B cell (primary cell): ENCODE data around the gene SELENOI. TPM values are rescaled to one million over a fixed set of nuclear protein-coding genes. Genes with fewer than 3 reads are reported as not detected.

Experiments
- ATAC-seq: fragments of 200-7000 bp; cut with Tn5 transposase; one replicate; pipeline ENCODE4 v1.10.0; 2021; ENCODE audit warnings: low read depth, mild to moderate bottlenecking, moderate number of reproducible peaks, moderate library complexity
- CTCF ChIA-PET: fragments of 350-600 bp; sonication (Branson Sonifier 250); formaldehyde crosslinking; loops from one replicate; lab custom pipeline; 2021; ENCODE audit warnings: antibody characterized with exemption, inconsistent platforms; lab: Charles Lee
- POLR2A ChIA-PET: fragments of 350-600 bp; sonication (Branson Sonifier 250); formaldehyde crosslinking; loops from one replicate; lab custom pipeline; 2021; ENCODE audit warnings: antibody characterized with exemption; lab: Charles Lee
- DNase-seq: peaks from one replicate; pipeline ENCODE4 v3.0.0; 2013
- H2AFZ ChIP-seq: 2 replicates; pipeline ENCODE4 v1.6.1; 2012; ENCODE audit warnings: mild to moderate bottlenecking, low read depth, low read length; ENCODE audit not compliant: insufficient read depth, poor library complexity, severe bottlenecking
- H3K27ac ChIP-seq, 2 donors: 1 replicate in 1 of 2; 2 replicates in 1 of 2; pipeline ENCODE4 v1.5.1; 2012 to 2013; ENCODE audit warnings: low read length in 2 of 2, mild to moderate bottlenecking in 2 of 2, moderate library complexity in 1 of 2
- H3K27me3 ChIP-seq, 4 experiments: fragments of 200-600 bp in 1 of 4; sonication (generic) in 1 of 4; replicated peaks in 1 of 4; 1 replicate in 2 of 4; 2 replicates in 2 of 4; pipeline versions ENCODE4 v1.6.1 to v1.7.0; 2013 to 2016; ENCODE audit warnings: low read length in 3 of 4, mild to moderate bottlenecking in 2 of 4, mixed read lengths in 1 of 4, moderate library complexity in 1 of 4; ENCODE audit not compliant: insufficient read depth in 4 of 4, control insufficient read depth in 3 of 4; ENCODE audit errors: control extremely low read depth in 1 of 4
- H3K36me3 ChIP-seq, 2 experiments: replicated peaks in 1 of 2; 1 replicate in 1 of 2; 2 replicates in 1 of 2; pipeline versions ENCODE4 v1.6.1 to v1.7.1; 2013; ENCODE audit warnings: low read length in 1 of 2; ENCODE audit not compliant: insufficient read depth in 2 of 2, control insufficient read depth in 1 of 2; ENCODE audit errors: control extremely low read depth in 1 of 2, extremely low read depth in 1 of 2
- H3K4me1 ChIP-seq, 2 donors: fragments of 200-600 bp in 1 of 2; sonication (generic) in 1 of 2; 1 replicate in 1 of 2; 2 replicates in 1 of 2; pipeline versions ENCODE4 v1.5.1 to v1.6.1; 2013 to 2017; ENCODE audit warnings: low read length in 2 of 2; ENCODE audit not compliant: control insufficient read depth in 2 of 2, insufficient read depth in 2 of 2
- H3K4me2 ChIP-seq: replicated peaks from 2 replicates; pipeline ENCODE3; 2012; ENCODE audit warnings: mild to moderate bottlenecking, low read depth, low read length; ENCODE audit not compliant: poor library complexity, severe bottlenecking
- H3K4me3 ChIP-seq, 5 experiments: fragments of 200-600 bp in 1 of 5; sonication (generic) in 1 of 5; 1 replicate in 3 of 5; 2 replicates in 2 of 5; pipeline versions ENCODE4 v1.5.1 to v1.7.0; 2011 to 2016; ENCODE audit warnings: low read length in 4 of 5, mild to moderate bottlenecking in 4 of 5, low read depth in 2 of 5, control low read depth in 1 of 5, moderate library complexity in 1 of 5; ENCODE audit not compliant: insufficient read depth in 1 of 5; ENCODE audit errors: control extremely low read depth in 1 of 5, extremely low read depth in 1 of 5
- H3K79me2 ChIP-seq: fragments of 200-600 bp; sonication (generic); one replicate; pipeline ENCODE4 v1.6.0; 2016; ENCODE audit warnings: low read length; ENCODE audit not compliant: control insufficient read depth, insufficient read depth
- H3K9ac ChIP-seq: fragments of 200-600 bp; sonication (generic); 2 replicates; pipeline ENCODE4 v1.6.1; 2017; ENCODE audit warnings: mild to moderate bottlenecking, low read length, moderate library complexity
- H3K9me3 ChIP-seq, 3 donors: one replicate each; pipeline versions ENCODE4 v1.6.1 to v1.7.1; 2013; ENCODE audit warnings: low read length in 2 of 3; ENCODE audit not compliant: control insufficient read depth in 2 of 3, insufficient read depth in 1 of 3; ENCODE audit errors: control extremely low read depth in 1 of 3
- H4K20me1 ChIP-seq: 2 replicates; pipeline ENCODE4 v1.6.0; 2012; ENCODE audit warnings: mild to moderate bottlenecking, low read length; ENCODE audit not compliant: insufficient read depth, control insufficient read depth, poor library complexity, severe bottlenecking
- H3K27ac Mint-ChIP-seq: one replicate; pipeline ENCODE4 v1.8.0; 2021; ENCODE audit warnings: mixed read lengths
- H3K27me3 Mint-ChIP-seq: one replicate; pipeline ENCODE4 v1.8.0; 2021; ENCODE audit warnings: mixed read lengths
- H3K4me1 Mint-ChIP-seq: one replicate; pipeline ENCODE4 v1.8.0; 2021; ENCODE audit warnings: mixed read lengths
- H3K4me3 Mint-ChIP-seq: one replicate; pipeline ENCODE4 v1.8.0; 2021; ENCODE audit warnings: mixed read lengths
- H3K9me3 Mint-ChIP-seq: one replicate; pipeline ENCODE4 v1.8.0; 2022; ENCODE audit warnings: mixed read lengths; ENCODE audit not compliant: insufficient read depth
- CTCF ChIP-seq: fragments of 200-600 bp; IDR thresholded peaks from one replicate; pipeline ENCODE4 v1.8.0; 2022; ENCODE audit warnings: antibody characterized with exemption, mild to moderate bottlenecking
- EZH2 ChIP-seq: IDR thresholded peaks from 2 replicates; pipeline ENCODE4 v1.6.1; 2012; ENCODE audit warnings: borderline replicate concordance, low read depth, mild to moderate bottlenecking, moderate library complexity, low read length; ENCODE audit not compliant: insufficient read depth, poor library complexity, severe bottlenecking
- WGBS: methylation state at CpG from one replicate; pipeline ENCODE4 v1.1.5; 2013; ENCODE audit warnings: missing lambda C conversion rate; ENCODE audit not compliant: insufficient coverage; 5-methylcytosine and 5-hydroxymethylcytosine counted together
- intact Hi-C: fragments of 100-400 bp; cut with micrococcal nuclease; formaldehyde crosslinking; loops from one replicate; pipeline ENCODE4 v1.10.0; 2022
- polyA plus RNA-seq: library from polyadenylated mRNA; depleted of rRNA; stranded (reverse); fragments of >200 nt; gene quantifications from 2 replicates; pipeline ENCODE4 v1.2.3, GENCODE V29; 2012
- total RNA-seq, 2 donors: library from RNA; stranded (reverse); fragments of 120-200 nt in 1 of 2; gene quantifications; 1 replicate in 1 of 2; 2 replicates in 1 of 2; pipeline versions ENCODE4 v1.2.3 to v1.2.4, GENCODE V29; 2013 to 2022

SELENOI gene
- total and polyA plus RNA-seq, 2 donors (not counting 1 experiment from before 2014, with no cell fraction given): 3.4 to 20.1 TPM

GRCh38 chr2:26345283-26345544, 729 bp upstream of the SELENOI start:
- H3K9ac ChIP-seq: peak overlapping the region; percentile 84
- peak overlapping the region; percentile 64 to 95 (median 86) for H3K4me3 ChIP-seq
- H3K27me3 ChIP-seq: no peaks in the 10 kb centered on the region
- Mint-ChIP-seq H3K27me3 (no peaks in the 10 kb centered on the region), H3K4me3 (peak overlapping the region; percentile 100), H3K27ac (peak overlapping the region; percentile 99), H3K4me1 (peaks cover 32% of the 10 kb centered on the region), H3K9me3 (no peaks in the 10 kb centered on the region)
- intact Hi-C loops: loop anchor here (1.0 to 5.0 kb wide), 5 partner anchors 15 to 1373 kb away; partner anchors contain the start of genes ASXL2, DNAJC27, HADHA and HADHB
- ATAC-seq: no peak
- WGBS: 0% methylated on average over 9 of the region's 9 CpGs
- H3K4me2 ChIP-seq: peak overlapping the region; percentile 88
- H3K9me3 ChIP-seq: no peaks in the 10 kb centered on the region
- peaks cover 18 to 20% of the 10 kb centered on the region in 2 donors for H3K4me1 ChIP-seq
- no peaks in the 10 kb centered on the region for H3K36me3 ChIP-seq
- H4K20me1 ChIP-seq: no peaks in the 10 kb centered on the region
- DNase-seq: no peak
- ChIA-PET POLR2A (interaction anchor here (0.7 to 2.1 kb wide), 4 partner anchors 45 to 467 kb away, joined by 3 to 9 read pairs (median 4); partner anchors contain the start of genes ASXL2, HADHA and HADHB), CTCF (interaction anchor here (0.8 to 2.6 kb wide), 2 partner anchors 14 to 46 kb away, joined by 3 to 12 read pairs; no protein-coding TSS in a partner anchor)
- peaks cover 39% of the 10 kb centered on the region for H3K79me2 ChIP-seq
- no peak for TF ChIP-seq CTCF
- TF ChIP-seq EZH2: no peak
- peak overlapping the region; percentile 82 to 90 for H3K27ac ChIP-seq
- peak overlapping the region; percentile 88 for H2AFZ ChIP-seq

- WGBS: 0% methylated on average over 11 of the region's 28 CpGs
- Histone ChIP-seq H3K36me3 (peaks cover under 1 to 2% of the 10 kb centered on the region in 2 experiments), H3K4me1 (peaks cover 18 to 20% of the 10 kb centered on the region in 2 donors), H3K4me2 (peak within 1 kb of the TSS; percentile 88), H3K4me3 (peak within 1 kb of the TSS; percentile 64 to 95 (median 86)), H3K9me3 (no peaks in the 10 kb centered on the region), H3K79me2 (peaks cover 52% of the 10 kb centered on the region), H3K9ac (peak within 1 kb of the TSS; percentile 84), H3K27me3 (no peaks in the 10 kb centered on the region), H4K20me1 (peaks cover 3% of the 10 kb centered on the region), H3K27ac (peak within 1 kb of the TSS; percentile 83 to 92), H2AFZ (peak within 1 kb of the TSS; percentile 88)
- H3K4me1 Mint-ChIP-seq: peaks cover 39% of the 10 kb centered on the region
- no peaks in the 10 kb centered on the region for H3K27me3 Mint-ChIP-seq
- POLR2A ChIA-PET: interaction anchor here (1.0 to 2.1 kb wide), 2 partner anchors 17 to 102 kb away, joined by 3 to 9 read pairs; partner anchors contain the start of genes HADHA and HADHB
- ATAC-seq (peak; percentile 2), DNase-seq (peak; percentile 80)
- CTCF ChIA-PET: interaction anchor here (1.2 kb wide), 1 partner anchor 231 kb away, joined by 3 read pairs; no protein-coding TSS in a partner anchor
- H3K9me3 Mint-ChIP-seq: no peaks in the 10 kb centered on the region
- TF ChIP-seq CTCF: no peak
- TF ChIP-seq EZH2: no peak
- peak within 1 kb of the TSS; percentile 99 for H3K27ac Mint-ChIP-seq
- intact Hi-C loops: loop anchor here (1.0 to 5.0 kb wide), 4 partner anchors 48 to 1374 kb away; partner anchors contain the start of genes DNAJC27, KIF3C and RAB10
- H3K4me3 Mint-ChIP-seq: peak within 1 kb of the TSS; percentile 100
Observed at GRCh38 chr2:26346454-26347053, 611 bp downstream of the SELENOI start, which contains the start of gene ADGRF3. Gene ADGRF3, minus strand, starts transcription at chr2:26346789. Its CDS starts 555 bp downstream, at chr2:26346234.
